Activated B cell treated with CpG ODN at 0.5 μM for 24 hours (primary cell): ENCODE data around the gene MBNL1. TPM values are rescaled to one million over a fixed set of nuclear protein-coding genes. Genes with fewer than 3 reads are reported as not detected.
A peak's percentile ranks its signal among the peaks of the same experiment; 100 is the strongest.
"Not testable (repeated sequence)": the region's sequence is repeated elsewhere in the genome, so short reads cannot be mapped to it uniquely, and the experiment has no call there.

Experiments
- ATAC-seq: fragments of 200-7000 bp; cut with Tn5 transposase; one replicate; pipeline ENCODE4 v1.10.0; 2021; ENCODE audit warnings: low read depth, mild to moderate bottlenecking, moderate library complexity
- CTCF ChIA-PET: fragments of 350-600 bp; sonication (Branson Sonifier 250); formaldehyde crosslinking; loops from one replicate; lab custom pipeline; 2021; ENCODE audit warnings: antibody characterized with exemption; lab: Charles Lee
- POLR2A ChIA-PET: fragments of 350-600 bp; sonication (Branson Sonifier 250); formaldehyde crosslinking; loops from one replicate; lab custom pipeline; 2021; ENCODE audit warnings: antibody characterized with exemption; lab: Charles Lee
- DNase-seq: peaks from one replicate; pipeline ENCODE4 v3.0.0; 2022
- H3K27ac Mint-ChIP-seq: one replicate; pipeline ENCODE4 v1.8.0; 2020; ENCODE audit warnings: mixed read lengths
- H3K27me3 Mint-ChIP-seq: one replicate; pipeline ENCODE4 v1.8.0; 2021; ENCODE audit warnings: mixed read lengths
- H3K36me3 Mint-ChIP-seq: one replicate; pipeline ENCODE4 v1.8.0; 2021; ENCODE audit warnings: low read depth, mixed read lengths
- H3K4me1 Mint-ChIP-seq: one replicate; pipeline ENCODE4 v1.8.0; 2021; ENCODE audit warnings: mixed read lengths
- H3K4me3 Mint-ChIP-seq: one replicate; pipeline ENCODE4 v1.8.0; 2020; ENCODE audit warnings: mild to moderate bottlenecking, mixed read lengths
- H3K9me3 Mint-ChIP-seq: one replicate; pipeline ENCODE4 v1.8.0; 2020; ENCODE audit warnings: mixed read lengths
- CTCF ChIP-seq: fragments of 200-600 bp; IDR thresholded peaks from one replicate; pipeline ENCODE4 v1.8.0; 2022; ENCODE audit warnings: antibody characterized with exemption, mild to moderate bottlenecking
- intact Hi-C: fragments of 100-400 bp; cut with micrococcal nuclease; formaldehyde crosslinking; loops from one replicate; pipeline ENCODE4 v1.15.1; 2024
- total RNA-seq: library from RNA; stranded (reverse); gene quantifications from 2 replicates; pipeline ENCODE4 v1.2.3, GENCODE V29; 2022

Gene MBNL1
- total RNA-seq, 1 donor from 2014 or later: 561 TPM

- TF ChIP-seq CTCF: no peak
- DNase-seq: no peak
- CTCF ChIA-PET: interaction anchor here (6.3 kb wide), 1 partner anchor 255 kb away, joined by 89 read pairs; no protein-coding TSS in a partner anchor
- Mint-ChIP-seq H3K4me3 (no peak overlapping the region), H3K27me3 (no peaks in the 10 kb centered on the region), H3K9me3 (peaks cover 6% of the 10 kb centered on the region), H3K27ac (no peak overlapping the region), H3K4me1 (peaks cover 82% of the 10 kb centered on the region), H3K36me3 (peaks cover 70% of the 10 kb centered on the region)
- POLR2A ChIA-PET: interaction anchor here (0.9 kb wide), 1 partner anchor 195 kb away, joined by 5 read pairs; no protein-coding TSS in a partner anchor
- no peak for ATAC-seq
- intact Hi-C loops: loop anchor here (1.0 kb wide), 1 partner anchor 258 kb away; no protein-coding TSS in a partner anchor
These were observed 170.0 kb downstream of the MBNL1 start for GRCh38 chr3:152438706-152439105.

GRCh38 chr3:152440243-152440642 lies 171.5 kb downstream of the MBNL1 start:
- not testable (repeated sequence) for DNase-seq, H3K9me3 Mint-ChIP-seq, ATAC-seq, H3K4me3 Mint-ChIP-seq, H3K27ac Mint-ChIP-seq, H3K27me3 Mint-ChIP-seq
- H3K36me3 Mint-ChIP-seq: peaks cover 66% of the 10 kb centered on the region
- ChIA-PET POLR2A (interaction anchor here (1.5 kb wide), 1 partner anchor 172 kb away, joined by 4 read pairs; no protein-coding TSS in a partner anchor), CTCF (interaction anchor here (2.1 to 6.3 kb wide), 2 partner anchors 256 to 369 kb away, joined by 4 to 89 read pairs; no protein-coding TSS in a partner anchor)
- peaks cover 76% of the 10 kb centered on the region for H3K4me1 Mint-ChIP-seq
- intact Hi-C loops: loop anchor here (5.0 to 10.0 kb wide), 2 partner anchors 173 to 575 kb away; partner anchors contain the start of gene MBNL1

- TF ChIP-seq CTCF: no peak
- Mint-ChIP-seq H3K27ac (peak overlapping the region; percentile 78), H3K27me3 (no peaks in the 10 kb centered on the region), H3K4me1 (peaks cover 64% of the 10 kb centered on the region), H3K36me3 (peaks cover 71% of the 10 kb centered on the region), H3K9me3 (no peaks in the 10 kb centered on the region), H3K4me3 (peak overlapping the region; percentile 58)
- intact Hi-C loops: loop anchor here (1.0 to 10.0 kb wide), 6 partner anchors 15 to 579 kb away; partner anchors contain the start of gene MBNL1
- POLR2A ChIA-PET: interaction anchor here (0.6 to 1.8 kb wide), 7 partner anchors 13 to 259 kb away, joined by 3 to 13 read pairs (median 6); partner anchors contain the start of gene MBNL1
- ATAC-seq (peak; percentile 25), DNase-seq (no peak)
- CTCF ChIA-PET: interaction anchor here (0.7 to 6.3 kb wide), 28 partner anchors 9 to 605 kb away, joined by 3 to 89 read pairs (median 4); no protein-coding TSS in a partner anchor
These were observed 174.7 kb downstream of the MBNL1 start for GRCh38 chr3:152443212-152444023.

GRCh38 chr3:152444029-152444641 lies 175.4 kb downstream of the MBNL1 start:
- Mint-ChIP-seq H3K4me3 (no peak overlapping the region), H3K9me3 (no peaks in the 10 kb centered on the region), H3K4me1 (peaks cover 57% of the 10 kb centered on the region), H3K27ac (no peak overlapping the region), H3K36me3 (peaks cover 69% of the 10 kb centered on the region), H3K27me3 (no peaks in the 10 kb centered on the region)
- ChIA-PET CTCF (interaction anchor here (0.7 to 6.3 kb wide), 27 partner anchors 8 to 605 kb away, joined by 3 to 89 read pairs (median 4); no protein-coding TSS in a partner anchor), POLR2A (interaction anchor here (1.0 to 1.8 kb wide), 5 partner anchors 14 to 260 kb away, joined by 3 to 13 read pairs (median 10); partner anchors contain the start of gene MBNL1)
- no peak for TF ChIP-seq CTCF
- intact Hi-C loops: loop anchor here (1.0 to 10.0 kb wide), 6 partner anchors 15 to 579 kb away; partner anchors contain the start of gene MBNL1
- peak; percentile 37 for ATAC-seq
- no peak for DNase-seq

GRCh38 chr3:152445212-152445611 lies 176.5 kb downstream of the MBNL1 start:
- Mint-ChIP-seq H3K4me1 (peaks cover 49% of the 10 kb centered on the region), H3K27me3 (no peaks in the 10 kb centered on the region), H3K27ac (no peak overlapping the region), H3K9me3 (no peaks in the 10 kb centered on the region), H3K36me3 (peaks cover 67% of the 10 kb centered on the region), H3K4me3 (no peak overlapping the region)
- POLR2A ChIA-PET: no interaction called here
- TF ChIP-seq CTCF: no peak
- ATAC-seq (no peak), DNase-seq (no peak)
- CTCF ChIA-PET: interaction anchor here (0.7 to 6.3 kb wide), 6 partner anchors 69 to 606 kb away, joined by 3 to 89 read pairs (median 7); no protein-coding TSS in a partner anchor
- intact Hi-C loops: loop anchor here (2.0 to 10.0 kb wide), 3 partner anchors 14 to 580 kb away; no protein-coding TSS in a partner anchor
